Uterine smooth muscle cell (primary cell): ENCODE results near the gene KANSL2. TPM values are rescaled to one million over a fixed set of nuclear protein-coding genes. Genes with fewer than 3 reads are reported as not detected.

Source experiments
- total RNA-seq: library from RNA; depleted of rRNA; stranded (reverse); fragments of >200 nt; gene quantifications from 2 replicates; pipeline ENCODE4 v1.2.3, GENCODE V29; 2014

Gene KANSL2
- total RNA-seq: 59.9 and 60.6 TPM in 2 replicates

GRCh38 chr12:48681710-48682532, at the start of gene KANSL2:
TSS of gene KANSL2 (minus strand) at chr12:48682238. CDS start at chr12:48681632, 606 bp downstream.

GRCh38 chr12:48716493-48717251, 34.6 kb upstream of the KANSL2 start, which contains the start of gene CCNT1:
TSS of gene CCNT1 (minus strand) at chr12:48716707. CDS start at chr12:48716675, 32 bp downstream.

Other genes with a start within 250 kb of the KANSL2 start
- not detected in 2 replicates for gene ANP32D, start 209.7 kb downstream of the KANSL2 start, total RNA-seq
- not detected in 2 replicates for gene C12orf54, start 199.7 kb downstream of the KANSL2 start, total RNA-seq
- not detected in 2 replicates for gene OR8S1, start 156.6 kb downstream of the KANSL2 start, total RNA-seq
- not detected in 2 replicates for gene LALBA, start 112.2 kb downstream of the KANSL2 start, total RNA-seq
- gene CCNT1, start 34.5 kb upstream of the KANSL2 start, total RNA-seq: 28.8 and 30.5 TPM in 2 replicates
- gene ADCY6, start 106.9 kb upstream of the KANSL2 start, total RNA-seq: 30.5 and 43.5 TPM in 2 replicates
- gene CACNB3, start 136.3 kb upstream of the KANSL2 start, total RNA-seq: 19.4 and 32.8 TPM in 2 replicates
- 78.2 and 101 TPM in 2 replicates for gene DDX23, start 169.9 kb upstream of the KANSL2 start, total RNA-seq
- 0.12 TPM in 1 of 2 replicates, not detected in the other for gene RND1, start 183.6 kb upstream of the KANSL2 start, total RNA-seq
- gene FKBP11, start 243.3 kb upstream of the KANSL2 start, total RNA-seq: 15.9 and 23.0 TPM in 2 replicates